A549 (cell line): ENCODE results near the gene GATA5.

Source experiments
- BHLHE40 ChIP-seq: IDR thresholded peaks from 2 replicates; pipeline ENCODE4 v1.6.1; 2012; ENCODE audit warnings: low read depth, low read length, inconsistent platforms
- CBX2 ChIP-seq: fragments of 200-600 bp; sonication (generic); IDR thresholded peaks from 2 replicates; pipeline ENCODE4 v1.6.1; 2016; ENCODE audit warnings: low read depth, mild to moderate bottlenecking, borderline replicate concordance
- CTCF ChIP-seq: fragments of >200 bp; sonication (Bioruptor Twin); formaldehyde crosslinking; IDR thresholded peaks from 3 replicates; pipeline ENCODE4 v1.5.1; 2016
- EP300 ChIP-seq, 2 experiments: fragments of >200 bp; sonication (Bioruptor Twin); formaldehyde crosslinking; IDR thresholded peaks; 2 replicates in 1 of 2; 3 replicates in 1 of 2; pipeline ENCODE4 v1.6.1; 2016 to 2017
- ESRRA ChIP-seq: fragments of 150-350 bp; IDR thresholded peaks from 2 replicates; pipeline ENCODE4 v1.6.1; 2014; ENCODE audit warnings: mild to moderate bottlenecking, low read length, borderline replicate concordance
- JUNB ChIP-seq: fragments of >200 bp; sonication (Bioruptor Twin); formaldehyde crosslinking; IDR thresholded peaks from 2 replicates; pipeline ENCODE4 v1.6.1; 2016
- MYC ChIP-seq: IDR thresholded peaks from 2 replicates; pipeline ENCODE4 v1.6.1; 2012; ENCODE audit warnings: mild to moderate bottlenecking, inconsistent platforms, low read length, improper control_type of control experiment, borderline replicate concordance
- PHF8 ChIP-seq: fragments of 200-600 bp; sonication (generic); IDR thresholded peaks from 2 replicates; pipeline ENCODE4 v1.6.1; 2016; ENCODE audit warnings: low read depth, mild to moderate bottlenecking, antibody characterized with exemption, moderate library complexity, borderline replicate concordance
- POLR2A ChIP-seq: IDR thresholded peaks from 2 replicates; pipeline ENCODE4 v1.6.1; 2012; ENCODE audit warnings: mild to moderate bottlenecking, low read length
- SMC3 ChIP-seq: fragments of >200 bp; sonication (Bioruptor Twin); formaldehyde crosslinking; IDR thresholded peaks from 3 replicates; pipeline ENCODE4 v1.6.1; 2018; ENCODE audit warnings: inconsistent platforms
- ZFP36 ChIP-seq: fragments of 450-650 bp; IDR thresholded peaks from 2 replicates; pipeline ENCODE4 v1.6.1; 2014; ENCODE audit warnings: borderline replicate concordance; ENCODE audit not compliant: partially characterized antibody
- TF ChIP-seq, protein P1 (sequence below): fragments of 250-450 bp; sonication (Bioruptor Pico); IDR thresholded peaks from 2 replicates; pipeline ENCODE4 v1.5.0; 2021; ENCODE audit warnings: mild to moderate bottlenecking, moderate library complexity, borderline replicate concordance
- TF ChIP-seq, protein P2 (sequence below): fragments of 450-650 bp; IDR thresholded peaks from 2 replicates; pipeline ENCODE4 v1.6.1; 2014; ENCODE audit warnings: antibody characterized with exemption
- TF ChIP-seq, protein P3 (sequence below): fragments of >200 bp; sonication (Bioruptor Twin); formaldehyde crosslinking; IDR thresholded peaks from 3 replicates; pipeline ENCODE4 v1.6.1; 2016

DNA sequence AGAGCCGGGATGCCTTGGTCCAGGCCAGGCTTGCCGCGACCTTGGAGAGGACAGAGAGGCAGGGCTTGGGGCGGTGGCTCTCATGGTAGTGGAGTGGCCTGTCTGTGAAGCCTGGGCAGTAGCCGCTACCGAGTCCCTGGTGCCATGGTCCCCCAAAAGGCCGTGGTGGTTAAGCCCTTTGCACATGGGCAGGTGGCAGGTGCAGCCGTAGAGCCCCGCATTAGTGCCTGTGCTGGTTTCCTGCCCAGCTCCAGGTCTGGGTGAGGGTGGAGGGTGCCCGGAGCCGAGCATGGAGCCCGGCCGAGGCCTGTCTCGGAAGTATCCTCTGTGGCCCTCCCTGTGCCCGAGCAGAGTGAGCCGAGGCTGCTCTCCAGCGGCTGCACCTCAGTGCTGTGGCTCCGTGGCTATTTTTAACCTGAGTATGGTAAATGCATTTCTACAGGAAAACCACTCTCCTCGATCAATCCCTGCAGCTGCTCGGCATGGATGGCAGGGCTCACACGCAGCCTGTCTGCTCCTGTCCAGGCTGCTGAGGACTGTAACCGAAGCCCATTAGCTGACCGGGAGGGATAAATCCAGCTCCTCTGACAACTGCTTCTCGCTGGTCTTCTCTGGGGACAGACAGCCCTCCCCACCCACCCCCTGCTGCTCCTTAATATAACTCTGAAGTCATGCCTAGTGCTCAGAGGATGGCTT is 36.3 kb upstream of the GATA5 start:
- TF ChIP-seq, protein P1, sequence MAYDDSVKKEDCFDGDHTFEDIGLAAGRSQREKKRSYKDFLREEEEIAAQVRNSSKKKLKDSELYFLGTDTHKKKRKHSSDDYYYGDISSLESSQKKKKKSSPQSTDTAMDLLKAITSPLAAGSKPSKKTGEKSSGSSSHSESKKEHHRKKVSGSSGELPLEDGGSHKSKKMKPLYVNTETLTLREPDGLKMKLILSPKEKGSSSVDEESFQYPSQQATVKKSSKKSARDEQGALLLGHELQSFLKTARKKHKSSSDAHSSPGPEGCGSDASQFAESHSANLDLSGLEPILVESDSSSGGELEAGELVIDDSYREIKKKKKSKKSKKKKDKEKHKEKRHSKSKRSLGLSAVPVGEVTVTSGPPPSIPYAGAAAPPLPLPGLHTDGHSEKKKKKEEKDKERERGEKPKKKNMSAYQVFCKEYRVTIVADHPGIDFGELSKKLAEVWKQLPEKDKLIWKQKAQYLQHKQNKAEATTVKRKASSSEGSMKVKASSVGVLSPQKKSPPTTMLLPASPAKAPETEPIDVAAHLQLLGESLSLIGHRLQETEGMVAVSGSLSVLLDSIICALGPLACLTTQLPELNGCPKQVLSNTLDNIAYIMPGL (CRISPR knock-in tag): no peak
- TF ChIP-seq CTCF (no peak), CBX2 (no peak), BHLHE40 (no peak), EP300 (IDR thresholded peaks at IDR 0.05) (no peak), POLR2A (no peak), MYC (no peak), PHF8 (no peak), ZFP36 (no peak), JUNB (no peak), SMC3 (no peak), ESRRA (no peak)
- TF ChIP-seq, protein P2, sequence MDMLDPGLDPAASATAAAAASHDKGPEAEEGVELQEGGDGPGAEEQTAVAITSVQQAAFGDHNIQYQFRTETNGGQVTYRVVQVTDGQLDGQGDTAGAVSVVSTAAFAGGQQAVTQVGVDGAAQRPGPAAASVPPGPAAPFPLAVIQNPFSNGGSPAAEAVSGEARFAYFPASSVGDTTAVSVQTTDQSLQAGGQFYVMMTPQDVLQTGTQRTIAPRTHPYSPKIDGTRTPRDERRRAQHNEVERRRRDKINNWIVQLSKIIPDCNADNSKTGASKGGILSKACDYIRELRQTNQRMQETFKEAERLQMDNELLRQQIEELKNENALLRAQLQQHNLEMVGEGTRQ: no peak
- TF ChIP-seq, protein P3, sequence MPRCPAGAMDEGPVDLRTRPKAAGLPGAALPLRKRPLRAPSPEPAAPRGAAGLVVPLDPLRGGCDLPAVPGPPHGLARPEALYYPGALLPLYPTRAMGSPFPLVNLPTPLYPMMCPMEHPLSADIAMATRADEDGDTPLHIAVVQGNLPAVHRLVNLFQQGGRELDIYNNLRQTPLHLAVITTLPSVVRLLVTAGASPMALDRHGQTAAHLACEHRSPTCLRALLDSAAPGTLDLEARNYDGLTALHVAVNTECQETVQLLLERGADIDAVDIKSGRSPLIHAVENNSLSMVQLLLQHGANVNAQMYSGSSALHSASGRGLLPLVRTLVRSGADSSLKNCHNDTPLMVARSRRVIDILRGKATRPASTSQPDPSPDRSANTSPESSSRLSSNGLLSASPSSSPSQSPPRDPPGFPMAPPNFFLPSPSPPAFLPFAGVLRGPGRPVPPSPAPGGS: no peak
